WI38 (cell line): Measurements from ENCODE around the gene VPS35.
A peak's percentile ranks its signal among the peaks of the same experiment; 100 is the strongest.
"Not testable (repeated sequence)": the region's sequence is repeated elsewhere in the genome, so short reads cannot be mapped to it uniquely, and the experiment has no call there.

Experiments
- H3K4me3 ChIP-seq: 2 replicates; pipeline ENCODE4 v1.5.1; 2011; ENCODE audit warnings: low read depth, mild to moderate bottlenecking, control low read depth, low read length
- TF ChIP-seq, protein P1 (sequence below): IDR thresholded peaks from 2 replicates; pipeline ENCODE4 v1.5.1; 2012; ENCODE audit warnings: low read depth, mild to moderate bottlenecking, control low read depth, low read length

The VPS35 gene

DNA sequence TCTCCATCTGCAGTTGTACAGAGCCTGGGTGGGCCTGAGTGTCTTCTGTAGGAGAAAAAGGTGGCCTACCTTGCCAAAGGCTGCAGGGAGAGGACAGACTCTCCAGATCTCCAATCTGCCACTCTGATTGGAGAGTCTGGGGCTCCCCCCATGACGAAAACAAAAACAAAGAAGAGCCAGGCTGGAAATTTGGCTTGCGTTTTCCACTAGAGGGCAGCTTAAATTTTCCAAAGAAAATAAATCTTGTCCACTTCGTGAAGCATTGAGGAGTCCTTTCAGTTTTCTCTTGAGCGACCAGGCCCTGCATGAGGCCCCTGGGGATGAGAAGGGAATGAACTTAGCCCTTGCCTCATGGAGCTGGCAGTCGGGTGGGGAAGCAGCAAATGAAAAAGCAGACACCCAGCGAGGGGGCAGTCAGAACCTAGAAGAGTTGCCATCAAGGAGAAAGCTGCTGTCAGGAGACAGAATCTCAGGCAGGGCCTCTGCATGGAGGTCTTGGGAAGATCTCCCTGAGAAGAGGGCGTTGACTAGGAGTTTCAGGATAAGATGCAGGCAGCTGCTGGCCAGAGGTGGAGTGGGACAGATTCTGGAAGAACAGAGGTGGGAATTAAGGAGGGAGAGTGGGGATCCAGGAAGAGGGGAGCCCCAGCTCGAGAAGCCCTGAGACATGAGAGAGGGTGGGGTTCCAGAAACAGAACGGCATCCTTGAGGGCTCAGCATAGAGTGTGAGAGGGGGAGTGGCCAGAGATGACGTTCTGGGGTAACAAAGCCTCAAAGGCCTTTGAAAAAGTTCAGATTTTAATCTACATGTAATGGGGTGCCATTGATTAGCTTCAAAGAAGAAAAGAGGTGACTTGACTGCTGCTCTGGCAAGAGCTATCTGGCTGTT, 59.4 kb downstream of the VPS35 start:
- no peak overlapping the region for H3K4me3 ChIP-seq
- TF ChIP-seq, protein P1, sequence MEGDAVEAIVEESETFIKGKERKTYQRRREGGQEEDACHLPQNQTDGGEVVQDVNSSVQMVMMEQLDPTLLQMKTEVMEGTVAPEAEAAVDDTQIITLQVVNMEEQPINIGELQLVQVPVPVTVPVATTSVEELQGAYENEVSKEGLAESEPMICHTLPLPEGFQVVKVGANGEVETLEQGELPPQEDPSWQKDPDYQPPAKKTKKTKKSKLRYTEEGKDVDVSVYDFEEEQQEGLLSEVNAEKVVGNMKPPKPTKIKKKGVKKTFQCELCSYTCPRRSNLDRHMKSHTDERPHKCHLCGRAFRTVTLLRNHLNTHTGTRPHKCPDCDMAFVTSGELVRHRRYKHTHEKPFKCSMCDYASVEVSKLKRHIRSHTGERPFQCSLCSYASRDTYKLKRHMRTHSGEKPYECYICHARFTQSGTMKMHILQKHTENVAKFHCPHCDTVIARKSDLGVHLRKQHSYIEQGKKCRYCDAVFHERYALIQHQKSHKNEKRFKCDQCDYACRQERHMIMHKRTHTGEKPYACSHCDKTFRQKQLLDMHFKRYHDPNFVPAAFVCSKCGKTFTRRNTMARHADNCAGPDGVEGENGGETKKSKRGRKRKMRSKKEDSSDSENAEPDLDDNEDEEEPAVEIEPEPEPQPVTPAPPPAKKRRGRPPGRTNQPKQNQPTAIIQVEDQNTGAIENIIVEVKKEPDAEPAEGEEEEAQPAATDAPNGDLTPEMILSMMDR = peak; percentile 35

DNA sequence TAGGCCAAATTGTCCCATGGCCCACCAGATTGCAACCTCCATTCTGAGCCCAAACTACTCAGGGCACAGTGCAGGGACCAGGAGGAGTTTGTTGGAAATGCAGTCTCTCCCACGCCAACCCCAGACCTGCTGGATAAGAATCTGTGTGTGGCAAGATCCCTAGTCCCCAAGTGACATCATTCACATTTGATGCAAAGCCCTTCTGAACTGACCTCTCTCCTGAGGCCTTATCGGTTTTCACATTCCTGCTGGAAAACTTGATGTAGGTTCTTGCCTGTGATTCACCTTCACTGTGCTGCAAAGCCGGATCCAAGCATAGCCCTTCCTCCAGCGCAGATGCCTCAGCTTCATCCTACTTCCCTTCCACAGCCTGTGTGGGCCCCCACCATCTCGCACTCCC, 61.2 kb downstream of the VPS35 start:
- TF ChIP-seq, protein P1 = no peak
- no peak overlapping the region for H3K4me3 ChIP-seq

DNA sequence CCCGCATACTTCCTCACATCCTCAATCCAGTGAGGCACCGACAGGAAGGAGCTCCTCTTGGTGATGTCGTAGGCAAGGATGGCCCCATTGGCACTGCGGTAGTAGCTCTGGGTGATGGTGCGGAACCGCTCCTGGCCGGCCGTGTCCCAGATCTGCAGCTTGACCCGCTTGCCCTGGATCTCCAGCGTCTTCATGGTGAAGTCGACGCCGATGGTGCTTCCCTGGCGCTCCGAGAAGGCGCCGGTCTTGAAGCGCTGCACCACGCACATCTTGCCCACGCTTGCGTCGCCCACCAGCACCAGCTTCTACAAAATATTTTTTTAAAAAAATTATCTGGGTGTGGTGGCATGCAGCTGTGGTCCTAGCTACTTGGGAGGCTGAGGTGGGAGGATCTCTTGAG, 62.3 kb downstream of the VPS35 start:
- not testable (repeated sequence) for H3K4me3 ChIP-seq

DNA sequence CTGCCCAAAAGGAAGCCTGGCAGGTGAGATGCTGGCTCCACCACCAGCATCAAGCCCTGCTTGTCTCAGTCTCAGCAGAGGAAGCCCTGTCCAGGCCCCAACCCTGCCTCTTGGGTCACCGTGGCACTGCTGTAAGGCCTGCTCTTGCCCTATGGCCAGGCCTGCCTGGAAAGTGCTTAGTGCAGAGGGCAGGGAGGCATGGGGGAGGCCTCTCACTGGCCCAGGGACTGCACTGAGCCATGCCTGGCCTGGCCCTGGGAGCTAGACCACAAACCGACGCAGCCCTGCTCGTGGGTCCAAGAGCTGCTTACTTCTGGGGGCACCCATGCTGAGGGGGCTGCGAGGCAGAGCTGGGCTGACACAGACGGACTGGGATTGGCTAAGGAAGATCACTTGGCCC, 64.1 kb downstream of the VPS35 start:
- H3K4me3 ChIP-seq = not testable (repeated sequence)

DNA sequence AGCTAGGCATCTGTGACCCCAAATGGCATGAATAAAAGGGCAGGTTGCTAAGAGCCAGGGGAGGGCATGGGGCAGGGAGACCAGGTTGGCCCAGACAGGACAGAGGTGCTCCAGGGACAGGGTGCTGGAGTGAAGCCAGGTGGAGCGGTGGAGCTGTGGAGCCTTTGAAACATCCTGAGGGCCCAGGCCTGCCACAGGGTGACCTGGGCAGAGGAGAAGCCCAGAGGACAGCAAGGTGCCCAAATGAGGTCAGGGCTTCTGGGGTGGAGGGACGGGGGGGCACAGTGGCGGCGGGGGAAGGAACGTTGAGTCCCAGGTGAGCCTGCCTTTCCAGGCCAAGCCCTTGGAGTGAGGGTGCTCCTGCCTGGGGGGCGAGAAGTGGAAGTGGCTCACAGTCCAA, 65.3 kb downstream of the VPS35 start:
- not testable (repeated sequence) for H3K4me3 ChIP-seq

DNA sequence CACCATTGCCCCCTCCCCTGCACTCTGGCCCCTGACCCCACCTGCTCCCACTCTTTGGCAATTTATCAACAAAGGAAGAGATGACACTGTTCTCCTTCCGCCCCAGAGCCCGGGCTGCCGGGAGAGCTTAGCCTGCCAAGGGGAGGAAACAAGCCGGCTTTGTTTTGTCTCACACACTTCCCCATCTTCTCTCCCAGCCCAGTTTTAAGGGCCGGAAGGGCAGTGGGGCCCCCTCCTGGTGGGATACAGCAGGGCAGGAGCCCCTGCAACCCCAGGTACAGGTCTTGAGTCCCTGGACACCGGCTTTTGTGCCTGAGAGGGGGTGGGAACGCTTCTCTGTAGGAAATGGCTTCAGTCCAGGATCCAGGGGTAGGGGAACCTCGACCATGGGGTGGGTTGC, 65.7 kb downstream of the VPS35 start:
- H3K4me3 ChIP-seq = not testable (repeated sequence)

DNA sequence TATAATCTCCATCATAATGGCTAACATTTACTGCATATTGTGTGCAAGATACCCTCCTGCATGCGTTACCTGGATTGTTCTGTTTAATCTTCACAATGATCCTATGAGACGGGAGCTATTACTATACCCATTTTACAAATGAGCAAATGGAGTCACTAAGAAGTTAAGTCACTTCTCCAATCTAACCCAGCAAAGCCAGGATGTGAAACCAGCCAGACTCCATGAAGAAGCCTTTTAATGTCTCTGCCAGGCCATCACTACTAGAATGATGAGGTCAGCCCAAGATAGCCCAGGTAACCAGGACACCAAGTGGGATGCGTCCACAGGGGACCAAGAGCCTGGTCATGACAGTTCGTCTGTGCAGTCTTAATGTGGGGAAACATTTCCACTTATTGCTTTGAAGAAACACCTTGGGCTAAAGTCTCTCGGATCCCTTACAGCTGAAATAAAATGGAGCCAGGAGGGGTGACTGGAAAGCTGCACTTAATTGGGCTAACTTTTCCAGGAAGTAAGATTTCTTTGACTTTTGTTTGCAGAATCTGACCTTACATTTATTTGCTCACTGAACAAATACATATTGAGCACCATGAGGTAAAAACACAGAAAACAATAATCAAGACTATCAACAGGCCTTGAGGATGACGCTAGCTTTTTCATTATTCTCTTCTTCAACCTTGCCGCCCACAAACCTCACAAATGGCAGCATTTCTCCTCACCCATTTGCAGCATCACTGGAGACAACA, 66.9 kb downstream of the VPS35 start:
- H3K4me3 ChIP-seq = no peak overlapping the region
- TF ChIP-seq, protein P1 = no peak

DNA sequence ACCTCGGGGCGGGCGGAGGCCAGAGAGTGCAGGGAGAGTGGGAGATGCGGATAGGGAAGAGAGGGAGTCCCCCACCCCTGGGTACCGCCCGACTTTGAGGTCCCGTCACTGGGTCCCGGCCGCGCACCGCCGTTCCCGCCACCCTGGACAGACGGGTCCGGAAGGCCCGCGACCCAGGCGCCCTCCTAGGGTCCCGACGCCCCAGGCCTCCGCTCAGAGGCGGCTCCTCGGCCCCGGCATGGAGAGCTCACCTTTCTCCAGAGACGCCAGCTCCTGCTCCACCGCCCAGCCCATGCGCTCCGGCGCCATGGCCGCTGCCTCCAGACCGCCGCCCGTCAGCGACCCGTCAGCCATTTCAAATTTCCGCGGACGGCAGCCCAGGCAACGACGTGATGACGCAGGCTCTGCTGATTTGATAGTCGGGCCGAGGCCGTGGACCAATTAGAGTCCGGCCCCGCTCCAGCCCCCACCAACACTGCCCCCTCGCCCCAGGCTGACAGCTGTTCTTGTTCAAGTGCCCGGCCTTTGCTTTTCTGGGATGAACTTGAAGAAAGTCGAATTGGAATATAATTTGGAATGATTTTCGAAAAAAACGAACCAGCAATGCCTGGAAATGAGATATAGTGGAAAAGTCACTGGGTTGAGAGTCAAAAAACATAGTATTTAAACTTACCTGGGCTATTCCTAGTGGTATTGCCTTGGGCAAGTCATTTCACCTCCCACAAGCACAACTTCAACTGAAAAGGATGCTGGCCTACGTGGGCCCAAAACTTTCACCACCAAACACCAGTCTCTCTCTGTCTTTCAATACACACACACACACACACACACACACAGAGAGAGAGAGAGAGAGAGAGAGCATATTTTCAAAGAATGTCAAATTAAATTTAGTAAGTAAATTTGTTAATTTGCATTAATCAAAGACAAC, 67.7 kb downstream of the VPS35 start, which contains the start of gene SHCBP1:
Gene SHCBP1 (minus strand): TSS at position 374 of the 928 bp plus-strand sequence. CDS start 20 bp downstream, at position 354.
- TF ChIP-seq, protein P1 = no peak
- peak within 1 kb of the TSS; percentile 80 for H3K4me3 ChIP-seq
